PC-9 (cell line): ENCODE measurements around the gene CABS1. TPM values are rescaled to one million over a fixed set of nuclear protein-coding genes. Genes with fewer than 3 reads are reported as not detected.

ENCODE experiments used
- BruUV-seq: library from RNA; stranded (reverse); fragments of 400-500 nt; replicated peaks from 2 replicates; lab custom pipeline; 2021; lab: Mats Ljungman, UMichigan
- CTCF ChIA-PET: fragments of 300-600 bp; sonication (Branson Sonifier 250); formaldehyde crosslinking; loops from one replicate; lab custom pipeline; 2022; ENCODE audit warnings: antibody characterized with exemption; lab: Charles Lee
- POLR2A ChIA-PET: fragments of 300-600 bp; sonication (Branson Sonifier 250); formaldehyde crosslinking; loops from one replicate; lab custom pipeline; 2022; ENCODE audit warnings: antibody characterized with exemption; ENCODE audit not compliant: unreplicated experiment; lab: Charles Lee
- DNase-seq, 2 experiments: peaks; one replicate each; pipeline versions ENCODE4 v3.0.0 to v3.0.0-alpha.2; 2015 to 2022; ENCODE audit warnings: mixed read lengths in 1 of 2
- H2AFZ ChIP-seq: fragments of 200-600 bp; sonication (generic); 2 replicates; pipeline ENCODE4 v1.8.1; 2017; ENCODE audit warnings: antibody characterized with exemption
- H3F3A ChIP-seq: fragments of 200-600 bp; sonication (generic); 2 replicates; pipeline ENCODE4 v1.8.1; 2017; ENCODE audit warnings: antibody characterized with exemption, mild to moderate bottlenecking, low read depth; ENCODE audit not compliant: insufficient read depth
- H3K27ac ChIP-seq: fragments of 200-600 bp; sonication (generic); 2 replicates; pipeline ENCODE4 v1.6.1; 2016; ENCODE audit warnings: mixed run types
- H3K27me3 ChIP-seq: fragments of 200-600 bp; sonication (generic); 2 replicates; pipeline ENCODE4 v1.6.1; 2016; ENCODE audit warnings: low read depth, mixed run types; ENCODE audit not compliant: insufficient read depth
- H3K36me3 ChIP-seq: fragments of 200-600 bp; sonication (generic); 2 replicates; pipeline ENCODE4 v1.6.1; 2016; ENCODE audit warnings: low read depth, mixed run types
- H3K4me1 ChIP-seq: fragments of 200-600 bp; sonication (generic); replicated peaks from 2 replicates; pipeline ENCODE4 v1.6.1; 2016; ENCODE audit warnings: mixed run types; ENCODE audit not compliant: insufficient read depth
- H3K4me2 ChIP-seq: fragments of 200-600 bp; sonication (generic); 2 replicates; pipeline ENCODE4 v1.6.1; 2017; ENCODE audit warnings: mixed run types
- H3K4me3 ChIP-seq: fragments of 200-600 bp; sonication (generic); 2 replicates; pipeline ENCODE4 v1.6.1; 2016; ENCODE audit warnings: mixed run types
- H3K79me2 ChIP-seq: fragments of 200-600 bp; sonication (generic); 2 replicates; pipeline ENCODE4 v1.6.1; 2017; ENCODE audit warnings: low read depth, mixed run types
- H3K9me2 ChIP-seq: fragments of 200-600 bp; sonication (generic); 2 replicates; pipeline ENCODE4 v1.8.1; 2017; ENCODE audit warnings: mild to moderate bottlenecking; ENCODE audit not compliant: insufficient read depth
- H3K9me3 ChIP-seq: fragments of 200-600 bp; sonication (generic); 2 replicates; pipeline ENCODE4 v1.8.1; 2016; ENCODE audit warnings: low read depth; ENCODE audit not compliant: insufficient read depth
- H4K20me1 ChIP-seq: fragments of 200-600 bp; sonication (generic); 2 replicates; pipeline ENCODE4 v1.8.1; 2017; ENCODE audit not compliant: insufficient read depth
- EZH2 ChIP-seq: fragments of 200-600 bp; sonication (generic); IDR thresholded peaks from 2 replicates; pipeline ENCODE4 v1.8.0; 2017; ENCODE audit warnings: antibody characterized with exemption, low read depth
- intact Hi-C: fragments of 100-400 bp; cut with micrococcal nuclease; formaldehyde crosslinking; loops from one replicate; pipeline ENCODE4 v1.10.0; 2022; ENCODE audit not compliant: unreplicated experiment
- total RNA-seq: library from RNA; stranded (reverse); gene quantifications from 2 replicates; pipeline ENCODE4 v1.2.3, GENCODE V29; 2021
- TF ChIP-seq, protein P1 (sequence below): fragments of 200-600 bp; sonication (generic); conservative IDR thresholded peaks from 2 replicates; pipeline ENCODE4 v1.6.1; 2017; ENCODE audit warnings: mixed run types, antibody characterized with exemption, mild to moderate bottlenecking, moderate library complexity

The CABS1 gene
- total RNA-seq, 1 experiment from 2014 or later: not detected

DNA sequence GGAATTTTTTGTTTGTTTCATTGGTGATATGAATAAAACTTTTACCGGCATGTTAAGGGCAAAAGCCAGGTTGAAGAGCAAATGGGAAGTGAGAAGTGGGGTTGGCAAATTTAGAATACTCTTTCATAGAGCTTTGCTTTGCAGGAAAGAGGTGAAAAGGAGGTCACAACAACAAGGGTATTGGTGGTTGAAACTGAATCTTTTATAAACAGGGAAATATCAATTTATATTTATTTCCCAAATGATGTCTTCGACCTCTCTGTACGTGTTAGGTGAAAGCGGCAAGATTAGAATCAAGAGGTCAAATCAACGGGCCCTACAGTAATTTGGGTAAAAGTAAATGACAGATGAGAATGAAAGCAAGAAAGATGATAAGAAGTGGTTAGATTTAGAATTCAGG is 29.2 kb downstream of the CABS1 start:
- no peaks in the 10 kb centered on the region for H3F3A ChIP-seq
- BruUV-seq: no TSS peak
- POLR2A ChIA-PET: no interaction called here
- no peak overlapping the region for H3K27ac ChIP-seq
- no peak for TF ChIP-seq EZH2
- TF ChIP-seq, protein P1, sequence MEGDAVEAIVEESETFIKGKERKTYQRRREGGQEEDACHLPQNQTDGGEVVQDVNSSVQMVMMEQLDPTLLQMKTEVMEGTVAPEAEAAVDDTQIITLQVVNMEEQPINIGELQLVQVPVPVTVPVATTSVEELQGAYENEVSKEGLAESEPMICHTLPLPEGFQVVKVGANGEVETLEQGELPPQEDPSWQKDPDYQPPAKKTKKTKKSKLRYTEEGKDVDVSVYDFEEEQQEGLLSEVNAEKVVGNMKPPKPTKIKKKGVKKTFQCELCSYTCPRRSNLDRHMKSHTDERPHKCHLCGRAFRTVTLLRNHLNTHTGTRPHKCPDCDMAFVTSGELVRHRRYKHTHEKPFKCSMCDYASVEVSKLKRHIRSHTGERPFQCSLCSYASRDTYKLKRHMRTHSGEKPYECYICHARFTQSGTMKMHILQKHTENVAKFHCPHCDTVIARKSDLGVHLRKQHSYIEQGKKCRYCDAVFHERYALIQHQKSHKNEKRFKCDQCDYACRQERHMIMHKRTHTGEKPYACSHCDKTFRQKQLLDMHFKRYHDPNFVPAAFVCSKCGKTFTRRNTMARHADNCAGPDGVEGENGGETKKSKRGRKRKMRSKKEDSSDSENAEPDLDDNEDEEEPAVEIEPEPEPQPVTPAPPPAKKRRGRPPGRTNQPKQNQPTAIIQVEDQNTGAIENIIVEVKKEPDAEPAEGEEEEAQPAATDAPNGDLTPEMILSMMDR: no peak
- H2AFZ ChIP-seq: no peak overlapping the region
- no peaks in the 10 kb centered on the region for H3K79me2 ChIP-seq
- no peak overlapping the region for H3K4me3 ChIP-seq
- H3K27me3 ChIP-seq: no peaks in the 10 kb centered on the region
- H4K20me1 ChIP-seq: no peaks in the 10 kb centered on the region
- H3K9me3 ChIP-seq: no peaks in the 10 kb centered on the region
- H3K9me2 ChIP-seq: no peaks in the 10 kb centered on the region
- H3K4me1 ChIP-seq: no peaks in the 10 kb centered on the region
- CTCF ChIA-PET: no interaction called here
- H3K4me2 ChIP-seq: no peak overlapping the region
- no peaks in the 10 kb centered on the region for H3K36me3 ChIP-seq
- intact Hi-C loops: no loop called here
- no peak for DNase-seq

DNA sequence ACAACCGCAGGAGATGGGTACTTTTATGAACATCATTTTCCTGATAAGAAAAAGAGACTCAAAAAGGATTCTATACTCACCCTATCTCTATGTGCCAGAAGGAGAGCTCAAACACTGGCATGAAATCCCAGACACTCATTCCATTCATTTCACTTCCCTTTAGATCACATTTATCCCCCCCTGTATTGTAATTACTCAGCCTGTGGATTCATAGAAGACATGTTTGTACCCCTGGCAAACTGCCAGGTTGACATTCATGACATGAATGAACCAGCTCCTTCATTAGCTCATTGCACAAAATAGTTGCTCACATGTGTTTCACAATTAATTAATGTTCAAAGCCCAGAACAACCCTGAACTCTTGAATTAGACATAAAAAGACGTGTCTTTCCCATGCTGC is 30.7 kb downstream of the CABS1 start:
- Histone ChIP-seq H3K4me3 (no peak overlapping the region), H3K79me2 (no peaks in the 10 kb centered on the region), H3K4me2 (no peak overlapping the region), H4K20me1 (no peaks in the 10 kb centered on the region), H3K9me2 (no peaks in the 10 kb centered on the region), H2AFZ (no peak overlapping the region), H3K36me3 (no peaks in the 10 kb centered on the region), H3K27ac (no peak overlapping the region), H3F3A (no peaks in the 10 kb centered on the region), H3K27me3 (no peaks in the 10 kb centered on the region), H3K4me1 (no peaks in the 10 kb centered on the region), H3K9me3 (no peaks in the 10 kb centered on the region)
- ChIA-PET CTCF (no interaction called here), POLR2A (no interaction called here)
- BruUV-seq: no TSS peak
- no peak for DNase-seq
- intact Hi-C loops: no loop called here
- no peak for TF ChIP-seq EZH2
- TF ChIP-seq, protein P1: no peak

DNA sequence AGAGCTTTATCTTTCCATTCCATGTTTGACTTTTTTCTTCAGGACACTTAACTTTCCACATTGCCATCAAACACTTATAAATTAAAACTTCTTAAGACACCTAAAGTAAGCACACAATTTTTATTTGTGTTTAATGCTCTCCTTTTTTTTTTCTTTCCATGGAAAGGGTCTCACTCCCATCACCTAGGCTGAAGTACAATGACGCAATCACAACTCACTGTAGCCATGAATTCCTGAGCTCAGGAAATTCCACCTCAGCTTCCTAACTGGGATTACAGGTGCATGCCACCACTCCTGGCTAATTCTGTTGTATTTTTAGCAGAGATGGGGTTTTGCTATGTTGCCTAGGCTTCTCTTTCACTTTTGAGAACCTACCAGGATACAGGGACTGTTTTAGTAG is 33.0 kb downstream of the CABS1 start:
- Histone ChIP-seq H3K4me3 (no peak overlapping the region), H3K4me1 (no peaks in the 10 kb centered on the region), H3K9me3 (no peaks in the 10 kb centered on the region), H3K27me3 (no peaks in the 10 kb centered on the region), H3F3A (no peaks in the 10 kb centered on the region), H4K20me1 (no peaks in the 10 kb centered on the region), H3K36me3 (no peaks in the 10 kb centered on the region), H3K79me2 (no peaks in the 10 kb centered on the region), H3K4me2 (no peak overlapping the region), H3K9me2 (no peaks in the 10 kb centered on the region), H2AFZ (no peak overlapping the region), H3K27ac (no peak overlapping the region)
- no peak for DNase-seq
- POLR2A ChIA-PET: no interaction called here
- CTCF ChIA-PET: no interaction called here
- TF ChIP-seq EZH2: no peak
- TF ChIP-seq, protein P1: no peak
- BruUV-seq: no TSS peak
- intact Hi-C loops: no loop called here
